SIG-M5 treated with dmso at 0.1 percent for 504 hours (cell line): ENCODE results near the gene PARD6G.
"Not testable (repeated sequence)": the region's sequence is repeated elsewhere in the genome, so short reads cannot be mapped to it uniquely, and the experiment has no call there.

Experiments
- DNase-seq: peaks from one replicate; lab custom pipeline; 2025; ENCODE audit not compliant: unreplicated experiment; lab: John Stamatoyannopoulos, UW

PARD6G gene

GRCh38 chr18:80175451-80176204 lies 71.7 kb downstream of the PARD6G start:
- no peak for DNase-seq

GRCh38 chr18:80173060-80173459 lies 74.3 kb downstream of the PARD6G start:
- DNase-seq = no peak

- DNase-seq = no peak
Measured at GRCh38 chr18:80172056-80172455, 75.3 kb downstream of the PARD6G start.

- DNase-seq = no peak
Measured at GRCh38 chr18:80171054-80171872, 76.1 kb downstream of the PARD6G start.

GRCh38 chr18:80170395-80171053 lies 76.8 kb downstream of the PARD6G start:
- DNase-seq = no peak

- no peak for DNase-seq
Measured at GRCh38 chr18:80169607-80170006, 77.7 kb downstream of the PARD6G start.

GRCh38 chr18:80168982-80169381 lies 78.3 kb downstream of the PARD6G start:
- DNase-seq = no peak

GRCh38 chr18:80168346-80168745 lies 79.0 kb downstream of the PARD6G start:
- DNase-seq = no peak

- DNase-seq = no peak
Measured at GRCh38 chr18:80167931-80168330, 79.4 kb downstream of the PARD6G start.

GRCh38 chr18:80167331-80167730 lies 80.0 kb downstream of the PARD6G start:
- DNase-seq = no peak

GRCh38 chr18:80166725-80167124 lies 80.6 kb downstream of the PARD6G start:
- no peak for DNase-seq

GRCh38 chr18:80166240-80166639 lies 81.1 kb downstream of the PARD6G start:
- DNase-seq = no peak

GRCh38 chr18:80164727-80165355 lies 82.5 kb downstream of the PARD6G start:
- not testable (repeated sequence) for DNase-seq

GRCh38 chr18:80163183-80163582 lies 84.1 kb downstream of the PARD6G start:
- DNase-seq = no peak

- DNase-seq = no peak
Measured at GRCh38 chr18:80161781-80162417, 85.4 kb downstream of the PARD6G start.

- DNase-seq = no peak
Measured at GRCh38 chr18:80159713-80160636, 87.3 kb downstream of the PARD6G start.

- no peak for DNase-seq
Measured at GRCh38 chr18:80158365-80158764, 88.9 kb downstream of the PARD6G start.

- DNase-seq = peak; percentile 47
Measured at GRCh38 chr18:80157708-80158343, 89.5 kb downstream of the PARD6G start.

- peak; percentile 66 for DNase-seq
Measured at GRCh38 chr18:80154293-80154692, 93.0 kb downstream of the PARD6G start.
